Thyroid gland (tissue), 4 donors: ENCODE measurements around the gene SEMA4C.

ENCODE experiments used
- CTCF ChIP-seq, 6 experiments: fragments of 200-600 bp in 3 of 6; fragments of 450-650 bp in 3 of 6; sonication (generic) in 3 of 6; IDR thresholded peaks; one replicate each; pipeline ENCODE4 v1.5.1; 2016 to 2019; ENCODE audit warnings: antibody characterized with exemption in 6 of 6, mild to moderate bottlenecking in 2 of 6, inconsistent platforms in 1 of 6, moderate library complexity in 1 of 6
- POLR2A ChIP-seq, 2 donors: fragments of 450-650 bp; IDR thresholded peaks; one replicate each; pipeline ENCODE4 v1.6.1; 2017; ENCODE audit warnings: antibody characterized with exemption in 2 of 2, mild to moderate bottlenecking in 2 of 2, moderate library complexity in 1 of 2

GRCh38 chr2:96900237-96900636 is 30.4 kb upstream of the SEMA4C start:
- TF ChIP-seq CTCF (IDR thresholded peaks at IDR 0.05) (no peak), POLR2A (IDR thresholded peaks at IDR 0.05) (no peak)
